GM18526 (cell line): ENCODE measurements around the gene LRRC32.

Experiments
- POLR2A ChIP-seq: IDR thresholded peaks from 3 replicates; pipeline ENCODE4 v1.6.1; 2011; ENCODE audit not compliant: insufficient read length; ENCODE audit errors: extremely low read depth

Gene LRRC32

DNA sequence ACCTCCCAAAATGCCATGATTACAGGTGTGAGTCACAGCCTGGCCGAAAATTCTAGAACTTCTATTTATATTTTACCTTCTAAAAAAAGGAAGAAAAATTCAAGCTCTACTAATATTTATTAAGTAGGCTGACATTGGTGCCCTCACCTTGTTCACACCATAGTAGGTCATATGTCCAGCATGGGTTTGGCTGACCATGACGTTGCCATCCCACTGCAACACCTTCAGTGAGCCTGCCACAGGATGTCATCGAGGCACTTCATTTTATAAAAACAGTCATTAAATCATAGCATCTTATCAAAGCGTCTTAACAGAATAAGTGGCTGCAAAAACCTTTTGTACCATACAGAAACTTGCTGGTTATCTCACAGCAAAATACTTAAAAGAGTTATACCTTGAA, 58.3 kb downstream of the LRRC32 start:
- TF ChIP-seq POLR2A = no peak

DNA sequence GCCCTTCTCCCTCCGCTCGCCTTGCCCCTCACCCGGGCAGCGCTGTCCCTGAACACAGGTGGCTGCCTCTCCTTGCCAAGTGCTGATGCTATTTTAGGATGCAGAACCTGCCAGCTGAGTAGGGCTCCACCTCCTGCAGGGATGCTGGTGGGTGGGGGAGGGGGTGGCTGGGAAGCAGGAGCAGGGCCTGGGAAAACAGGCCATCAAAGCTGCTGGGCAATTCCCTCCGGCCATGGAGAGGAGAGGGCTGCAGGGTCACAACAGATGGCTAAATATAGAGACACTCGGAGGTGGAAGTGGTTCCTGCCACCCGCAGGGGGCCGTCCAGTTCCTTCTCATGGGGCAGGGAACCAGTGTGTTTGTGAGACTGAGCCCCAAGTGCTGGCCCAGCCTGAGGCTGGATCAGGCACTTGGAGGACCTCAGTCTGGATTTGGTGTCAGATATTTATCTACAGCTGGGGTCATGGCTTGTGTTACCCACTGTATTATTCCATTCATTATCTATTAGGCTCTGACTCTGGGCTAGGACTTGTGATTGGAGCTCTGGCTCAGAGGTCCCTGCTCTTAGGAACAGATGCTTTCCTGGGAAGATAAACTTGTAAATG, 59.6 kb downstream of the LRRC32 start:
- TF ChIP-seq POLR2A = no peak

DNA sequence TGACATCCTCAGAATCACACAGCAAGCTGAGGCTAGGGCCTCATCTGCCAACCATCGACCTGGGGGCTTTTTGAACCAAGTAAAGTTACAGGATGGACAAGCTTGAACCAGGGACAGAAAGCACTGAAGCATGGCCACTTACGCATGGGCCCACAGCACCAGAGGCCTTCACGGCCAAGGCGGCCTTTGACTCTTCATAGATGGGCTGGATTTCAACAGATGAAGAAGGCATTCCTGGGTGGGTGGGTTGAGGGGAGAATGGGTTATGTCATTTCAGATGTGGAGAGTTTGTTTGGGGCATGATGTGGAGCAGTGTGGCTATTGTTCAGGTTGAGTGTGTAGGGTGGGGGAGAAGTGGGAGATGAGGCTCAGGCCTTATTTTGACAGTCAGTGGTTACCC, 60.2 kb downstream of the LRRC32 start:
- TF ChIP-seq POLR2A = no peak

DNA sequence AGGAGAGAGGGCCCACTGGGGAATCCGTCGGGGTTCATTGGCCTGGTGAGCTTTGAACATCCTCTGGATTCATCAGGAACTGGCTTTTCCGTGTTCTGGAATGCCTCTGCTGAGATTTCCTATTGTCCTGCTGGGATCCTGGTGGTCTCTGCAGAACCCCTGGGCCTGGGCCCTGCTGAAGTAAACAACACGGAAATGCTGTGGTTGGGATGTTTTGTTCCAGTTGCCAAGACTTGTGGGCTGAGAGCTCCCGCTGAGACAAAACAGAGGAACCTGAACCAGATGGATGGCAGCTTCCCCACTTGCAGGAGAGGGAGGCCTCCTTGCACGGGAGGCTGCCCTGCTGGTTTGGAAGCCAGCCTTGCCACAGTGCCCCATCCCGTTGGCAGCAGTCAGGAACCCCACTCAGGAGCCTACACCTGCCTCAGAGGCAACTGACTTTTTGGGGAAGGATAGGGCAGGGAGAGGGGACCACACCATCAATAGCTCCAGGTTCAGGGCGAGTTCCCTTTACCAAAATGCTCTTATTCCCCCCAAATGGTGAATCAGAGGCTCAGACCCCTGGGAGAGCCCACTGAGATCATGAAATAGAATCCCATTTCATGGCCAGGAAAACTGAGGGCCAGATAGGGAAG, 60.7 kb downstream of the LRRC32 start:
- TF ChIP-seq POLR2A = no peak
